RWPE2 (cell line): Measurements from ENCODE around the gene UGT1A4.
A peak's percentile ranks its signal among the peaks of the same experiment; 100 is the strongest.

Experiments
- ATAC-seq: fragments of 200-7000 bp; cut with Tn5 transposase; 3 replicates; pipeline ENCODE4 v1.9.1; 2021; ENCODE audit warnings: low read depth
- DNase-seq: peaks from one replicate; pipeline ENCODE4 v3.0.0-alpha.2; 2020; ENCODE audit warnings: low spot score
- H3K27ac ChIP-seq: fragments of 450-650 bp; 2 replicates; pipeline ENCODE4 v1.5.1; 2017; ENCODE audit warnings: mild to moderate bottlenecking; ENCODE audit not compliant: poor library complexity, severe bottlenecking
- H3K27me3 ChIP-seq: fragments of 250-450 bp; sonication (Bioruptor Pico); 2 replicates; pipeline ENCODE4 v1.5.1; 2021; ENCODE audit warnings: mild to moderate bottlenecking, moderate library complexity; ENCODE audit not compliant: insufficient read depth, poor library complexity, severe bottlenecking
- H3K36me3 ChIP-seq: fragments of 250-450 bp; sonication (Bioruptor Pico); 2 replicates; pipeline ENCODE4 v1.5.1; 2020; ENCODE audit warnings: low read depth, mild to moderate bottlenecking, moderate library complexity
- H3K4me1 ChIP-seq: fragments of 250-450 bp; sonication (Bioruptor Pico); 2 replicates; pipeline ENCODE4 v1.5.1; 2021; ENCODE audit warnings: mild to moderate bottlenecking, moderate library complexity; ENCODE audit not compliant: insufficient read depth, poor library complexity, severe bottlenecking
- H3K4me3 ChIP-seq: fragments of 250-450 bp; sonication (Bioruptor Pico); 2 replicates; pipeline ENCODE4 v1.5.1; 2021; ENCODE audit warnings: mild to moderate bottlenecking, moderate library complexity; ENCODE audit not compliant: severe bottlenecking
- H3K9me3 ChIP-seq: fragments of 250-450 bp; sonication (Bioruptor Pico); 2 replicates; pipeline ENCODE4 v1.5.1; 2021; ENCODE audit warnings: mild to moderate bottlenecking, moderate library complexity; ENCODE audit not compliant: severe bottlenecking
- CTCF ChIP-seq: fragments of 450-650 bp; IDR thresholded peaks from one replicate; pipeline ENCODE4 v1.5.1; 2017; ENCODE audit warnings: mild to moderate bottlenecking, moderate library complexity; ENCODE audit not compliant: poor library complexity, severe bottlenecking

The UGT1A4 gene

GRCh38 chr2:233761040-233761769, 42.7 kb downstream of the UGT1A4 start:
- ATAC-seq (peak; percentile 73), DNase-seq (no peak)
- Histone ChIP-seq H3K36me3 (no peaks in the 10 kb centered on the region), H3K9me3 (no peaks in the 10 kb centered on the region), H3K4me3 (no peak overlapping the region), H3K27me3 (no peaks in the 10 kb centered on the region), H3K4me1 (peaks cover 13% of the 10 kb centered on the region), H3K27ac (no peak overlapping the region)
- no peak for TF ChIP-seq CTCF

GRCh38 chr2:233764264-233764663, 45.7 kb downstream of the UGT1A4 start:
- no peak for TF ChIP-seq CTCF
- H3K4me1 ChIP-seq = peaks cover 13% of the 10 kb centered on the region
- DNase-seq (no peak), ATAC-seq (no peak)
- no peaks in the 10 kb centered on the region for H3K27me3 ChIP-seq
- no peak overlapping the region for H3K27ac ChIP-seq
- no peaks in the 10 kb centered on the region for H3K36me3 ChIP-seq
- no peak overlapping the region for H3K4me3 ChIP-seq
- no peaks in the 10 kb centered on the region for H3K9me3 ChIP-seq

GRCh38 chr2:233764761-233765160, 46.2 kb downstream of the UGT1A4 start:
- H3K27ac ChIP-seq = no peak overlapping the region
- no peak for ATAC-seq
- no peaks in the 10 kb centered on the region for H3K9me3 ChIP-seq
- H3K36me3 ChIP-seq = no peaks in the 10 kb centered on the region
- no peak overlapping the region for H3K4me3 ChIP-seq
- peaks cover 13% of the 10 kb centered on the region for H3K4me1 ChIP-seq
- no peak for TF ChIP-seq CTCF
- H3K27me3 ChIP-seq = no peaks in the 10 kb centered on the region
- no peak for DNase-seq

GRCh38 chr2:233766416-233766815, 47.9 kb downstream of the UGT1A4 start:
- H3K36me3 ChIP-seq = no peaks in the 10 kb centered on the region
- DNase-seq (no peak), ATAC-seq (no peak)
- H3K4me3 ChIP-seq = no peak overlapping the region
- peaks cover 8% of the 10 kb centered on the region for H3K4me1 ChIP-seq
- H3K27ac ChIP-seq = no peak overlapping the region
- no peaks in the 10 kb centered on the region for H3K9me3 ChIP-seq
- no peaks in the 10 kb centered on the region for H3K27me3 ChIP-seq
- no peak for TF ChIP-seq CTCF

GRCh38 chr2:233768076-233768475, 49.5 kb downstream of the UGT1A4 start:
- no peaks in the 10 kb centered on the region for H3K9me3 ChIP-seq
- no peaks in the 10 kb centered on the region for H3K27me3 ChIP-seq
- no peak for TF ChIP-seq CTCF
- no peak overlapping the region for H3K27ac ChIP-seq
- peaks cover 4% of the 10 kb centered on the region for H3K4me1 ChIP-seq
- DNase-seq (no peak), ATAC-seq (no peak)
- no peaks in the 10 kb centered on the region for H3K36me3 ChIP-seq
- no peak overlapping the region for H3K4me3 ChIP-seq
